ENCODE measurements around the gene KANSL1. TPM values are rescaled to one million over a fixed set of nuclear protein-coding genes. Genes with fewer than 3 reads are reported as not detected.
A peak's percentile ranks its signal among the peaks of the same experiment; 100 is the strongest.
"Not testable (repeated sequence)": the region's sequence is repeated elsewhere in the genome, so short reads cannot be mapped to it uniquely, and the experiment has no call there.

Gene KANSL1
- total RNA-seq, 3 donors from 2014 or later, result 59.5 to 142 (median 111) TPM

- no peak overlapping the region for H3K4me3 ChIP-seq
- H3K36me3 ChIP-seq, result no peaks in the 10 kb centered on the region
- TF ChIP-seq POLR2A (IDR thresholded peaks at IDR 0.05), result no peak
- TF ChIP-seq POLR2AphosphoS5 (IDR thresholded peaks at IDR 0.05), result no peak
- no peak for TF ChIP-seq CTCF (IDR thresholded peaks at IDR 0.05)
- no peak for DNase-seq (ENCODE audit: low spot score in 2 of 2)
- no peaks in the 10 kb centered on the region for H3K27me3 ChIP-seq
- H3K4me1 ChIP-seq, result peaks cover 0 to 23% of the 10 kb centered on the region in 2 donors
- H3K27ac ChIP-seq, result peak overlapping the region in 1 of 2 donors; percentile 33
- intact Hi-C loops (cut with DNase I; ENCODE audit: low total_unique reads), result no loop called here
- no peaks in the 10 kb centered on the region for H3K9me3 ChIP-seq
Measured at GRCh38 chr17:46108550-46109110, 84.6 kb downstream of the KANSL1 start.

- Histone ChIP-seq H3K36me3 (no peaks in the 10 kb centered on the region), H3K4me1 (peaks cover 0 to 23% of the 10 kb centered on the region in 2 donors), H3K27ac (peak overlapping the region in 1 of 2 donors; percentile 33), H3K27me3 (no peaks in the 10 kb centered on the region), H3K9me3 (no peaks in the 10 kb centered on the region), H3K4me3 (no peak overlapping the region)
- TF ChIP-seq POLR2A (IDR thresholded peaks at IDR 0.05), result no peak
- no peak for TF ChIP-seq POLR2AphosphoS5 (IDR thresholded peaks at IDR 0.05)
- TF ChIP-seq CTCF (IDR thresholded peaks at IDR 0.05), result no peak
- DNase-seq (ENCODE audit: low spot score in 2 of 2), result no peak
- intact Hi-C loops (cut with DNase I; ENCODE audit: low total_unique reads), result no loop called here
Measured at GRCh38 chr17:46108120-46108519, 85.1 kb downstream of the KANSL1 start.

- H3K4me3 ChIP-seq, result no peak overlapping the region
- no peaks in the 10 kb centered on the region for H3K27me3 ChIP-seq
- TF ChIP-seq CTCF (IDR thresholded peaks at IDR 0.05) (no peak), POLR2AphosphoS5 (IDR thresholded peaks at IDR 0.05) (no peak), POLR2A (IDR thresholded peaks at IDR 0.05) (no peak)
- peaks cover 0 to 23% of the 10 kb centered on the region in 2 donors for H3K4me1 ChIP-seq
- H3K9me3 ChIP-seq, result no peaks in the 10 kb centered on the region
- DNase-seq (ENCODE audit: low spot score in 2 of 2), result no peak
- H3K27ac ChIP-seq, result peak overlapping the region in 1 of 2 donors; percentile 12
- intact Hi-C loops (cut with DNase I; ENCODE audit: low total_unique reads), result no loop called here
- no peaks in the 10 kb centered on the region for H3K36me3 ChIP-seq
Measured at GRCh38 chr17:46106966-46107644, 86.1 kb downstream of the KANSL1 start.

- H3K36me3 ChIP-seq, result not testable (repeated sequence)
- H3K27ac ChIP-seq, result peak overlapping the region in 1 of 2 donors; percentile 45
Measured at GRCh38 chr17:46102806-46103205, 90.4 kb downstream of the KANSL1 start.

GRCh38 chr17:46101785-46102617 lies 91.2 kb downstream of the KANSL1 start:
- H3K9me3 ChIP-seq; intact Hi-C loops (cut with DNase I; ENCODE audit: low total_unique reads); H3K36me3 ChIP-seq; H3K27me3 ChIP-seq; H3K4me3 ChIP-seq; DNase-seq (ENCODE audit: low spot score in 2 of 2): not testable (repeated sequence)
- peaks cover 0 to 15% of the 10 kb centered on the region in 2 donors for H3K4me1 ChIP-seq
- H3K27ac ChIP-seq, result peak overlapping the region; percentile 54 to 61

More at GRCh38 chr17:46102806-46103205, 90.4 kb downstream of the KANSL1 start:
- DNase-seq (ENCODE audit: low spot score in 2 of 2); H3K27me3 ChIP-seq; H3K9me3 ChIP-seq; H3K4me3 ChIP-seq; intact Hi-C loops (cut with DNase I; ENCODE audit: low total_unique reads): not testable (repeated sequence)
- H3K4me1 ChIP-seq, result peaks cover 0 to 17% of the 10 kb centered on the region in 2 donors

- intact Hi-C loops (cut with DNase I; ENCODE audit: low total_unique reads), result no loop called here
- H3K36me3 ChIP-seq, result no peaks in the 10 kb centered on the region
- H3K9me3 ChIP-seq, result no peaks in the 10 kb centered on the region
- DNase-seq (ENCODE audit: low spot score in 2 of 2), result no peak
- H3K27me3 ChIP-seq, result no peaks in the 10 kb centered on the region
- peak overlapping the region in 1 of 2 donors; percentile 56 for H3K27ac ChIP-seq
- no peak for TF ChIP-seq CTCF (IDR thresholded peaks at IDR 0.05)
- no peak for TF ChIP-seq POLR2AphosphoS5 (IDR thresholded peaks at IDR 0.05)
- no peak for TF ChIP-seq POLR2A (IDR thresholded peaks at IDR 0.05)
- no peak overlapping the region for H3K4me3 ChIP-seq
- H3K4me1 ChIP-seq, result peaks cover 0 to 15% of the 10 kb centered on the region in 2 donors
Measured at GRCh38 chr17:46100590-46100989, 92.6 kb downstream of the KANSL1 start.
